ENCODE measurements around the gene TENT4A. TPM values are rescaled to one million over a fixed set of nuclear protein-coding genes. Genes with fewer than 3 reads are reported as not detected.

The TENT4A gene
- total RNA-seq, 1 experiment from 2014 or later, result 25.6 TPM

- Mint-ChIP-seq H3K4me3 (peak overlapping the region; percentile 78 to 88), H3K27ac (no peak overlapping the region), H3K9me3 (no peaks in the 10 kb centered on the region; a peak in 2 of 5 replicates), H3K27me3 (ENCODE audit: low read depth) (peaks cover 15% of the 10 kb centered on the region), H3K4me1 (peaks cover 46 to 58% of the 10 kb centered on the region in 2 experiments), H3K36me3 (ENCODE audit: insufficient read depth in 1 of 3, low read depth in 3 of 3) (peaks cover 4 to 13% (median 6%) of the 10 kb centered on the region in 3 experiments; a peak in 3 of 7 replicates)
- no peak overlapping the region for H3K9ac ChIP-seq (ENCODE audit: extremely low read depth, insufficient read length, low read length)
- no peaks in the 10 kb centered on the region for H3K9me3 ChIP-seq (ENCODE audit: control insufficient read depth, low read depth, low read length)
- no peaks in the 10 kb centered on the region; the same call in 1 of the 2 replicates for H3K4me1 ChIP-seq (ENCODE audit: insufficient read depth, low read length)
- H3K27me3 ChIP-seq (ENCODE audit: insufficient read depth, low read length), result no peaks in the 10 kb centered on the region
- H2BK15ac ChIP-seq (ENCODE audit: low read depth, low read length), result no peak overlapping the region
- H4K91ac ChIP-seq (ENCODE audit: insufficient read length, low read depth, low read length), result no peak overlapping the region
- DNase-seq, result no peak
- no peak overlapping the region for H3K56ac ChIP-seq (ENCODE audit: insufficient read length, low read depth, low read length)
- H4K5ac ChIP-seq (ENCODE audit: insufficient read length, low read depth, low read length), result no peak overlapping the region
- no peak overlapping the region for H3K27ac ChIP-seq (ENCODE audit: insufficient read length, low read depth, low read length)
- no peak overlapping the region for H3T11ph ChIP-seq (ENCODE audit: low read length)
- peaks cover 11% of the 10 kb centered on the region for H3K23me2 ChIP-seq (ENCODE audit: insufficient read length, low read depth, low read length, poor library complexity, severe bottlenecking)
- no peak overlapping the region for H3K14ac ChIP-seq (ENCODE audit: insufficient read depth, low read length)
- no peak overlapping the region for H3K4ac ChIP-seq (ENCODE audit: low read depth, low read length)
- no peak overlapping the region for H2AFZ ChIP-seq (ENCODE audit: low read length)
- no peak overlapping the region for H2BK120ac ChIP-seq (ENCODE audit: low read depth, low read length, poor library complexity, severe bottlenecking)
- no CpG with 5 or more reads among the region's 6 CpGs for WGBS (ENCODE audit: extremely low coverage, insufficient read length, low lambda C conversion rate)
- no peak overlapping the region for H2BK5ac ChIP-seq (ENCODE audit: insufficient read length, low read length)
- no peak overlapping the region for H2BK20ac ChIP-seq (ENCODE audit: low read depth, low read length, poor library complexity, severe bottlenecking)
- H2AK5ac ChIP-seq (ENCODE audit: insufficient read length, low read length), result no peak overlapping the region
- peaks cover 11% of the 10 kb centered on the region for H4K20me1 ChIP-seq (ENCODE audit: control insufficient read depth, insufficient read depth, insufficient read length)
- TF ChIP-seq, protein P1, sequence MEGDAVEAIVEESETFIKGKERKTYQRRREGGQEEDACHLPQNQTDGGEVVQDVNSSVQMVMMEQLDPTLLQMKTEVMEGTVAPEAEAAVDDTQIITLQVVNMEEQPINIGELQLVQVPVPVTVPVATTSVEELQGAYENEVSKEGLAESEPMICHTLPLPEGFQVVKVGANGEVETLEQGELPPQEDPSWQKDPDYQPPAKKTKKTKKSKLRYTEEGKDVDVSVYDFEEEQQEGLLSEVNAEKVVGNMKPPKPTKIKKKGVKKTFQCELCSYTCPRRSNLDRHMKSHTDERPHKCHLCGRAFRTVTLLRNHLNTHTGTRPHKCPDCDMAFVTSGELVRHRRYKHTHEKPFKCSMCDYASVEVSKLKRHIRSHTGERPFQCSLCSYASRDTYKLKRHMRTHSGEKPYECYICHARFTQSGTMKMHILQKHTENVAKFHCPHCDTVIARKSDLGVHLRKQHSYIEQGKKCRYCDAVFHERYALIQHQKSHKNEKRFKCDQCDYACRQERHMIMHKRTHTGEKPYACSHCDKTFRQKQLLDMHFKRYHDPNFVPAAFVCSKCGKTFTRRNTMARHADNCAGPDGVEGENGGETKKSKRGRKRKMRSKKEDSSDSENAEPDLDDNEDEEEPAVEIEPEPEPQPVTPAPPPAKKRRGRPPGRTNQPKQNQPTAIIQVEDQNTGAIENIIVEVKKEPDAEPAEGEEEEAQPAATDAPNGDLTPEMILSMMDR (conservative IDR thresholded peaks at IDR 0.05), result no peak
- no peak overlapping the region for H2BK12ac ChIP-seq (ENCODE audit: insufficient read length, low read depth, low read length)
- H3K79me1 ChIP-seq (ENCODE audit: insufficient read depth, low read depth, low read length, poor library complexity, severe bottlenecking), result peaks cover 19% of the 10 kb centered on the region
- H3K23ac ChIP-seq (ENCODE audit: insufficient read length, low read depth, low read length), result no peak overlapping the region
- no peak overlapping the region for H4K8ac ChIP-seq (replicated peaks; ENCODE audit: insufficient read length, low read depth, low read length)
- no peak overlapping the region for H3K18ac ChIP-seq (ENCODE audit: insufficient read length, low read depth, low read length)
- peak overlapping the region; percentile 75 for H3K4me2 ChIP-seq (ENCODE audit: insufficient read depth, insufficient read length, low read length)
- peaks cover 29% of the 10 kb centered on the region; the same call in 1 of the 2 replicates for H3K79me2 ChIP-seq (ENCODE audit: insufficient read depth, low read length)
These were observed 2.0 kb downstream of the TENT4A start for GRCh38 chr5:6715271-6715670.
